GM18858 (cell line): ENCODE results near the gene ZMYND19.
A peak's percentile ranks its signal among the peaks of the same experiment; 100 is the strongest.
"Not testable (repeated sequence)": the region's sequence is repeated elsewhere in the genome, so short reads cannot be mapped to it uniquely, and the experiment has no call there.

Experiments
- ATAC-seq: cut with Tn5 transposase; IDR thresholded peaks from one replicate; pipeline ENCODE4 v1.9.1; 2021; ENCODE audit not compliant: unreplicated experiment

ZMYND19 gene

GRCh38 chr9:137614631-137615386 lies 24.5 kb upstream of the ZMYND19 start:
- ATAC-seq = no peak

GRCh38 chr9:137613738-137614523 lies 23.6 kb upstream of the ZMYND19 start:
- ATAC-seq = no peak

DNA sequence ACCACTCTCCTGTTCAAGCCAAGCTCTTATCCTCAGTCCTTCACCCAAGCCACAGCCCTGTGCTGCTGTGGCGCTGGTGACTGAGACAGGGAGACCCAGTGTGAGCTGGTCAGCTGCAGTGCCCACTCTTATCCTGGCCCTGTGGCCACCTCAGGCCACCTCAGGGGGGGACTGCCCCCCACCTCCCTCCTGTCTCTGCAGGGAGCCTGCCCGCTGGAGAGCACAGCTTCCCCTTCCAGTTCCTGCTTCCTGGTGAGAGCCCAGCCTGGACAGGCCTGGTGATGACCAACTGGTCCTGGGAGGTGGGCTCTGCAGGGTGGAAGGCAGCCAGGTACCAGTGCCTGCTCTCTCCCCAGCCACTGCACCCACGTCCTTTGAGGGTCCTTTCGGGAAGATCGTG lies 22.9 kb upstream of the ZMYND19 start:
- ATAC-seq = no peak

- no peak for ATAC-seq
These were observed 22.4 kb upstream of the ZMYND19 start for GRCh38 chr9:137612741-137613142.

GRCh38 chr9:137611623-137612609 lies 21.6 kb upstream of the ZMYND19 start:
- ATAC-seq = no peak

DNA sequence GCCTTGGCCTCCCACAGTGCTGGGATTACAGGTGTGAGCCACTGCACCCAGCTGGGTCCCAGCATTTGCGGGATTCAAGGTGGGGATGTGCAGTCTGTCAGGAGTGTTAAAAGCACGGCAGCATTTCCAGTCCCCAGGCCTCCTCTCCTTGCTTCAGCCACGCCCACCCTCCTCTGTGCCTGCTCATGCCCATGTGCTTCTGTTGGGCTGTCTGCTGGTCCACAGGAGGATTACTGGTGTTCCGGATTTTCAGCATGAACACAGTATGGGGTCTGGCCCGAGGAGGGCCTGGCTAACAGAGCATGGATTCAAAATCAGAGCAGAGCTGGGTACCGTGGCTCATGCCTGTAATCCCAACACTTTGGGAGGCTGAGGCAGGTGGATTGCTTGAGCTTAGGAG lies 20.6 kb upstream of the ZMYND19 start:
- ATAC-seq = no peak

DNA sequence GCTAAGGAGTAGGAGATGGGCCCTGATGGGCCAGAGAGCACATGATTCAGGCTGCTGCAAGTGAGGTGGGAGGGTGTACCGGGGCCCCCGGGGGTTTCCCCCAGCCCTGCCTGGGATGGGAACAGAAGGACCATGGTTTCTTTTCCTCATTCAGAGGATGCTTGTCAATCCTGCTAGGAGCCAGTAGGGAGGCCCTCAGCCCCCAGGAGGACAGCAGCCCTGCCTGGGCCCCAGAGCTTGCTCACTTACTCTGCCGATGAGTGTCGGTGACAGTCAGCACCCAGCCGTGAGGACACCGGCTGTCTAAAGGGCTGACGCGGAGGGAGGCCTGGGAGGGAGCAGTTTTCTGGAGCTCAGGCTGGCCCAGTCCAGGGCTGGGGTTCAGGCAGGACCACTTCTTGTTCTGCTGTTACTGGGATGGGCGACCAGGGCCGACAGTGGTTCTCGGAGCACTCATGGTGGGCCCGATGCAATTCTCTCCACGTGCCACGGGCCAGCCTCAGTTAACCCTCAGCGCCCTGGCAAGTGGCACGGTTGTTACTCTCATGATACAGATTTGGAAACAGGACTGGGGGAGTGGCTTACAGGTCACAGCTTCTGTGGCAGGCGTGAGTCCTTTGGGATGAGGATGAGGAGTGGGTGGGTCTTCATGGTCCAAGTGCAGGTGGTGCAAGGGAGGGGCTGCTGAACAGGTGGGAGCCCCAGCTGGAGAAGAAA lies 17.0 kb upstream of the ZMYND19 start:
- ATAC-seq = no peak

GRCh38 chr9:137606734-137607138 lies 16.4 kb upstream of the ZMYND19 start:
- ATAC-seq = no peak

GRCh38 chr9:137606005-137606621 lies 15.8 kb upstream of the ZMYND19 start:
- ATAC-seq = no peak

DNA sequence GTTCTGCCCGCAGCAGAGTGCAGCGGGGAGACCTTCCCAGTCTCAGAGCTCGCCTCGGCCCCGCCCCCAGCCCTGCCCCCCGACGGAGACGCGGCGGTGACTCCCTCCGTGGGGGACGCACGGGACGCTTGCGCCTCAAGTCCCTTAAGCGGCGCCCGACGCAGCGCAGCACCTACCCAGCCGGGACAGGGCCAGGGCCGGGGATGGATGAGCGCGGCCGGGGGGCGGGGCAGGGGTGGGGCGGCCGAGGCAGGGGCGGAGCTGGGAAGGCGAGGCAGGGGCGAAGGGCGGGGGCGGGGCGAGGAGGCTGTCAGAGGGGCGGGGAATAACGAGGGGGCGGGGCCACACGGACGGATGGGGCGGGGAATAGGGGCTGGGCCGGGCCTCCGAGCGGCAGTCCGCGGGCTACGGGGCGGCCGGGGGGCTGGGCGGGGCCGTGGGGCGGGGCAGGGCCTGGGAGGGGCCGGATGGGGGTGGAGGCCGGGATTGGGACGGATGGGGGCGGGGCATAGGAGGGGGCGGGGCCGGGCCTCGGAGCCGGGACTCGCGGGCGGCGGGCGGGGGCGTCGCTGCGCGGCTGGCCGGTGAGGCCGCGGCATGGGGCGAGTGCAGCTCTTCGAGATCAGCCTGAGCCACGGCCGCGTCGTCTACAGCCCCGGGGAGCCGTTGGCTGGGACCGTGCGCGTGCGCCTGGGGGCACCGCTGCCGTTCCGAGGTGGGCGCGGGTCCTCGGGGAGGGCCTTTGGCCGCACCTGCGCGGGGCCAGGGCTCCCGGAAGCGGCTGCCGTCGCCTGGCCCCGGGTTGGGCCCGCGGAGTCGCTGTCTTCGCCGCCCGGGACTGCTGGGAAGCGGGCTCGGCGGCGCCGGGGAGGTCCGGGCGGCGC lies 15.1 kb upstream of the ZMYND19 start, which contains the start of gene ARRDC1:
Gene ARRDC1 (plus strand): TSS at position 566 of the 884 bp plus-strand sequence. CDS start 32 bp downstream, at position 598.
- ATAC-seq = no peak

- no peak for ATAC-seq
These were observed 14.2 kb upstream of the ZMYND19 start for GRCh38 chr9:137604345-137605086.

GRCh38 chr9:137603879-137604278 lies 13.6 kb upstream of the ZMYND19 start:
- no peak for ATAC-seq

DNA sequence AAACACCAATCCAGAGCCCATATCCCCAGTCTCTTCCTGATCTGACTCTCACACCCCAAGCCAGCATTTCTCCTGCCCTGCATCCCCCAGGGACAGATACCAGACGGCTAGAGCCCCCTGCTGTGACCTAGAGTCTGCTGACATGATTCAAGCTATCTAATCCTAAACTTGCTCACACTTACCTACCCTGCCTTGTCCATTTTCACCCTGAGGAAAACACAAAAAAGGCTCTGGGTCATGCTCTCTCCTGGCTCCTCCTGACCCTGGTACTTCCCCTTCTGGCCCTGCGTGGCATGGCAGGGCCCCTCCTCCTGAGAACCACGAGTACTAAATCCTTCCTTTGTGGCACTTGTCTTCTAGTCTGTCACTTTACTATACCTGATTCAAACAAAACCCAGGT lies 12.3 kb upstream of the ZMYND19 start:
- no peak for ATAC-seq

- no peak for ATAC-seq
These were observed 8.6 kb upstream of the ZMYND19 start for GRCh38 chr9:137598943-137599342.

GRCh38 chr9:137596577-137596976 lies 6.3 kb upstream of the ZMYND19 start:
- ATAC-seq = not testable (repeated sequence)

DNA sequence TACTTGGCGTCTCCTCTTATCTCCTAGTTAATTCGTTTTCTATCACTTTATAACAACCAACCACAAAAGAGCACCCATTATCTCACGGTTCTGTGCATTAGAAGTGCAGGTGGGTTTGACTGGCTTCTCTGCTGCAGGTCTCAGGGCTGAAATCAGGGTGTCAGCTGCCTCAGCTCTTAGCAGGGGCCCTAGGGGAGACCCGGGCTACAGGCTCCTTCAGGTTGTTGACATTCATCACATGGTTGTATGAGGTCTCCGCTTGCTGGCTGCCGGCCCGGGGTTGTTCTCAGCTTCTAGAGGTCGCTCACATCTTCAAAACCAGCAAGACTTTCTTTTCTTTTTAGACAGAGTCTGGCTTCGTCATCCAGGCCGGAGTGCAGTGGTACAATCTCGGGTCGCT lies 2.9 kb upstream of the ZMYND19 start:
- no peak for ATAC-seq

DNA sequence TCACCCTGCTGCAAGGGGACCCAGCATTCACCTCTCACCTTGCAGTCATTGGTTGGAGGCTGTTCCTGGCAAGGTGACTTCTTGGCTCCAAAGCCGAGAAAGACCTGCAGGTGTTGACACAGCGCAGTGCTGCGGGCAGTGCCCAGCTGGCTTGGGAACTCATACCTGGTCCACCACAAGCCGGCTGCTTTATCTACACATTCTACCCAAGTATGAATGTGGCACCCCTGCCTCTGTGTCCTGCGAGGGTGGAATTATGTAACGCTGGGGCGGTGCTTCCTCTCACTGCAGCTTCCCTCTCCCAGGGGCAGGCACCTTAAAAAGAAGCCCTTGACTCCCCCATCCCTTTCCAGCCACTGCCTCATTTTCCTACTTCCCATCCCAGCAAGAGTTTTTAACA lies 2.5 kb upstream of the ZMYND19 start:
- ATAC-seq = no peak

- peak; percentile 16 for ATAC-seq
These were observed 216 bp downstream of the ZMYND19 start for GRCh38 chr9:137590123-137590468.
